Measurements from ENCODE around the gene SASH1. TPM values are rescaled to one million over a fixed set of nuclear protein-coding genes. Genes with fewer than 3 reads are reported as not detected.
A peak's percentile ranks its signal among the peaks of the same experiment; 100 is the strongest.
"Not testable (repeated sequence)": the region's sequence is repeated elsewhere in the genome, so short reads cannot be mapped to it uniquely, and the experiment has no call there.

Gene SASH1
- total RNA-seq, 1 donor from 2014 or later: 35.8 TPM

GRCh38 chr6:148572676-148573335 is 230.2 kb downstream of the SASH1 start:
- ATAC-seq (ENCODE audit: poor library complexity) (no peak), DNase-seq (no peak)
- intact Hi-C loops (cut with DNase I): no loop called here

GRCh38 chr6:148573922-148574321 is 231.3 kb downstream of the SASH1 start:
- no peak for ATAC-seq (ENCODE audit: poor library complexity)
- intact Hi-C loops (cut with DNase I): no loop called here
- no peak for DNase-seq

- ATAC-seq (ENCODE audit: poor library complexity) (peak; percentile 100), DNase-seq (peak; percentile 87)
- intact Hi-C loops (cut with DNase I): loop anchor here (5.0 kb wide), 1 partner anchor 369 kb away; no protein-coding TSS in a partner anchor
These were observed 235.2 kb downstream of the SASH1 start for GRCh38 chr6:148577687-148578488.

GRCh38 chr6:148578489-148578814 is 235.8 kb downstream of the SASH1 start:
- intact Hi-C loops (cut with DNase I): loop anchor here (5.0 kb wide), 1 partner anchor 369 kb away; no protein-coding TSS in a partner anchor
- ATAC-seq (ENCODE audit: poor library complexity): no peak
- no peak for DNase-seq

GRCh38 chr6:148578837-148579565 is 236.4 kb downstream of the SASH1 start:
- intact Hi-C loops (cut with DNase I): loop anchor here (5.0 kb wide), 1 partner anchor 368 kb away; no protein-coding TSS in a partner anchor
- DNase-seq: no peak
- ATAC-seq (ENCODE audit: poor library complexity): no peak

- no peak for ATAC-seq (ENCODE audit: poor library complexity)
- intact Hi-C loops (cut with DNase I): loop anchor here (10.0 kb wide), 1 partner anchor 124 kb away; no protein-coding TSS in a partner anchor
These were observed 237.8 kb downstream of the SASH1 start for GRCh38 chr6:148580442-148580841.

GRCh38 chr6:148583631-148584030 is 241.0 kb downstream of the SASH1 start:
- no peak for ATAC-seq (ENCODE audit: poor library complexity)
- intact Hi-C loops (cut with DNase I): loop anchor here (10.0 kb wide), 1 partner anchor 121 kb away; no protein-coding TSS in a partner anchor

More at GRCh38 chr6:148580442-148580841, 237.8 kb downstream of the SASH1 start:
- no peak for DNase-seq

GRCh38 chr6:148585641-148586040 is 243.0 kb downstream of the SASH1 start:
- intact Hi-C loops (cut with DNase I): loop anchor here (10.0 kb wide), 1 partner anchor 119 kb away; no protein-coding TSS in a partner anchor
- DNase-seq; ATAC-seq (ENCODE audit: poor library complexity): not testable (repeated sequence)

More at GRCh38 chr6:148583631-148584030, 241.0 kb downstream of the SASH1 start:
- DNase-seq: no peak

- intact Hi-C loops (cut with DNase I): no loop called here
- DNase-seq: no peak
- ATAC-seq (ENCODE audit: poor library complexity): no peak
These were observed 248.2 kb downstream of the SASH1 start for GRCh38 chr6:148590883-148591282.

GRCh38 chr6:148591656-148592055 is 249.0 kb downstream of the SASH1 start:
- ATAC-seq (ENCODE audit: poor library complexity): no peak
- no peak for DNase-seq
- intact Hi-C loops (cut with DNase I): no loop called here

GRCh38 chr6:148593130-148593812 is 250.6 kb downstream of the SASH1 start:
- intact Hi-C loops (cut with DNase I): no loop called here
- ATAC-seq (ENCODE audit: poor library complexity) (peak; percentile 77), DNase-seq (no peak)

- ATAC-seq (ENCODE audit: poor library complexity) (peak; percentile 69), DNase-seq (no peak)
- intact Hi-C loops (cut with DNase I): no loop called here
These were observed 251.2 kb downstream of the SASH1 start for GRCh38 chr6:148593813-148594170.

GRCh38 chr6:148595550-148595949 is 252.9 kb downstream of the SASH1 start:
- DNase-seq (no peak), ATAC-seq (ENCODE audit: poor library complexity) (no peak)
- intact Hi-C loops (cut with DNase I): no loop called here

GRCh38 chr6:148596891-148597455 is 254.3 kb downstream of the SASH1 start:
- intact Hi-C loops (cut with DNase I): no loop called here
- DNase-seq (no peak), ATAC-seq (ENCODE audit: poor library complexity) (no peak)

- no peak for DNase-seq
- intact Hi-C loops (cut with DNase I): no loop called here
- ATAC-seq (ENCODE audit: poor library complexity): no peak
These were observed 256.1 kb downstream of the SASH1 start for GRCh38 chr6:148598724-148599123.

- DNase-seq: no peak
- ATAC-seq (ENCODE audit: poor library complexity): no peak
- intact Hi-C loops (cut with DNase I): no loop called here
These were observed 257.4 kb downstream of the SASH1 start for GRCh38 chr6:148599967-148600426.

All from Right ventricle myocardium superior (tissue), 1 donor.